IPS DF 6.9 (cell line): ENCODE data around the gene B3GALT6.

Experiments
- DNase-seq: peaks from one replicate; pipeline ENCODE4 v3.0.0-alpha.2; 2013; ENCODE audit warnings: low read depth, low spot score
- H3K27ac ChIP-seq: one replicate; pipeline ENCODE4 v1.5.1; 2013; ENCODE audit warnings: low read length, control low read depth
- H3K27me3 ChIP-seq: 2 replicates; pipeline ENCODE4 v1.6.1; 2013; ENCODE audit warnings: mild to moderate bottlenecking, low read length; ENCODE audit not compliant: control insufficient read depth, insufficient read depth
- H3K36me3 ChIP-seq: 2 replicates; pipeline ENCODE4 v1.6.1; 2013; ENCODE audit warnings: low read length; ENCODE audit not compliant: control insufficient read depth, insufficient read depth
- H3K4me1 ChIP-seq: 2 replicates; pipeline ENCODE4 v1.6.1; 2013; ENCODE audit warnings: low read length; ENCODE audit not compliant: control insufficient read depth, insufficient read depth
- H3K4me3 ChIP-seq: 2 replicates; pipeline ENCODE4 v1.5.1; 2013; ENCODE audit warnings: mild to moderate bottlenecking, low read length
- H3K9me3 ChIP-seq: 2 replicates; pipeline ENCODE4 v1.6.1; 2013; ENCODE audit warnings: low read length, inconsistent platforms; ENCODE audit not compliant: control insufficient read depth, insufficient read depth
- WGBS: extraction: QIAGEN DNeasy Blood & Tissue Kit; methylation state at CpG from one replicate; pipeline ENCODE4 v1.1.7; 2013; ENCODE audit warnings: mixed read lengths, missing lambda C conversion rate; ENCODE audit not compliant: insufficient read length, insufficient coverage; 5-methylcytosine and 5-hydroxymethylcytosine counted together

The B3GALT6 gene

DNA sequence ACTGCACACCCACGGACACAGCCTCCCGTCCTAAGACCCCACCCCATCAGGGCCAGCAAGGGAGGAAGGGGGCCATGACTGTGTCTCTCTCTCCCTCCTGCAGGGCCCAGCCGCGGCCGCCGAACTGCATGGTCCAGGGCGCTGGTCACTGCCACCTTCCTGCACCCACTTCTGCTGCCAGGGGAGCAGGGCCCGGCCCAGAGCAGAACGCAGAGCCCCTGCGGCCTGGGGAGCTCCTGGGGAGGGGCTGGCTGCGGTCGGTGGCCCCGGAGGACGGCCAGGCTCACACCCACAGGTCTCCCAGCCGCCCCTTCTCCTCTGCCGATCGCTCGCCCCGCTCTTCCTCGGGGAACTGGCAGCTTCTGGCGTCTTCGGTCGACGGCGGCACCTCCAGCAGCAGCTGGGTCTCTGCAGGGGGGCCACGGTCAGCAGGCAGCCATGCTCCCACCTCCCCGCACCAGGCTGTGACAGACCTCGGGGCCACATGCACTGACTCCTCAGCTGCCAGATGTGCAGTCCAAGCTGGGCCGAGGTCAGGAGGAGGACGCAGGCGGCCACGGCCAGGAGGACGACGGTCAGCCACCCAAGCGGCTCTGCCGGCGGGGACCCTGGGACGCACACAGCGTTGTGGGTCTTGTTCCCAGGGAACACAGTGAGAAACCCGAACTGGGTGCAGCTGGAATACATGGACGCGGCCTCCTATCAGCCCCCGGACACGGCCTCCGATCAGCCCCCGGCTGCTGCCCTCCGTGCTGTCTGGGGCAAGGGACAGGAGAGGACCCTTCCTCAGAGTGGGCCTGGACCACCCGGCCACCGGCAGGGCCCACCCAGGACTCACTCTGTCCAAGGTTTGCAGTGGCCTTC, 28.2 kb upstream of the B3GALT6 start:
- Histone ChIP-seq H3K4me3 (no peak overlapping the region), H3K36me3 (no peaks in the 10 kb centered on the region; the same call in 1 of the 2 replicates), H3K4me1 (peaks cover 10% of the 10 kb centered on the region), H3K9me3 (no peaks in the 10 kb centered on the region), H3K27ac (no peak overlapping the region), H3K27me3 (no peaks in the 10 kb centered on the region; the same call in 1 of the 2 replicates)
- no peak for DNase-seq
- WGBS, result no CpG with 5 or more reads among the region's 49 CpGs

DNA sequence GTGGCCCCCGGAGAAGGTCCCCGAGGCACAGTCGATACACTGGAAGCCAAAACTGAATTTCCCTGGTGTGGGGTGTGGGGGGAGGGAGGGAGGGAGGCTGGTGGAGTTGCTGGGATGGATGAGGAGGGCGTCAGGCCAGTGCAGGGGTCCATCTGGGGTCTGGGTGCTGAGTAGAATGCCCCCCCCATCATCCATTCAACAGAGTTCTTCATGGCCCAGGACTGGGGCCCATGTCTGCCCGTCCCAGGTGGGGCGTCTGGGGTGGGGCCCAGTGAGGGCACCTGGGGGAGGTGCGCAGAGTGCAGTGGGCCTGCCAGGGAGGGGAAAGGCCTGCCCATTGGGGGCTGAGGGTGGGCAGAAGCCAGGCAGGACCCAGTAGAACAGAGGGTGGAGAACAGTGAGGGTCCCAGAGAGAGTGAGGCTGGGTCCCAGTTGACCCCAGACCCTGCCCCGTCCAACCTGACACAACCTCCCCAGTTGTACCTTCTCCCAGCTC, 27.6 kb upstream of the B3GALT6 start:
- WGBS, result no CpG with 5 or more reads among the region's 8 CpGs
- Histone ChIP-seq H3K4me1 (peaks cover 10% of the 10 kb centered on the region), H3K27ac (no peak overlapping the region), H3K27me3 (no peaks in the 10 kb centered on the region; the same call in 1 of the 2 replicates), H3K9me3 (no peaks in the 10 kb centered on the region), H3K4me3 (no peak overlapping the region), H3K36me3 (no peaks in the 10 kb centered on the region; the same call in 1 of the 2 replicates)
- DNase-seq, result no peak

DNA sequence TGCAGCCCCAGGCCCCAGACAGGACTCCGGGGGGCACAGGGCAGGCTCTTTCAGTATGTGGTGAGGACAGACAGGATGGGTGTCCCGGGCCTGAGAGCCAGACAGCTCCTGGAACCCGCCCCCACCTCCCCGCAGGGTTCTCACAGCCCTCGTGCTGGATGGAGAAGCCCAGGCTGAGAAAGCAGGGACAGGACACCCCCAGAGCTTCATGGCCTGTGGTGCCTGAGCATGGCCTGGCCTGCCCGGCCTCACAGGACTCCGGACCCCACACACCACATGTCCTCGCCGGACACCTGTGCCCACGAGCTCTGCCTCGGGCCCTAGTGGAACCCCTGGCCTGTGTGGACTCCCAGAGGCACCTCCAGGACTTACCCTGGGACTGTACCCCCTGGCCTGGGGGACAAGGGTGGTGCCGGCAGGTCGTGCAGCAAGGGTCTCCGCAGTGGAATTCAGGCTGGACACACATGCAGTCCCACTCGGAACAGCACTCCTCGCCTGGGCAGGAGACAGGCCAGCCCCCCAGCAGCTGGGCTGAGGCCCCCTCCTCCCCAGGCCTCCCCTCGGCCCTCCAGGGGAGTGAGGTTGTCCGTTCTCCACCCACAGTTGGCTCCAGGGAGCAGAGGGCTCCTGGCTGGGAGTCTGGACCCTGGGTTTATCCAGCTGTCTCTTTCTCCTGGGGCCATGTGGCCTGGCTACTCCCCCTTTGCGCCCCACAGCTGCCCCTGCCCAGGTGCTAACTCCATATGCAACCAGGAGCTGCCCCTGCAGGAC, 26.9 kb upstream of the B3GALT6 start:
- no peaks in the 10 kb centered on the region; the same call in 1 of the 2 replicates for H3K27me3 ChIP-seq
- WGBS, result no CpG with 5 or more reads among the region's 19 CpGs
- no peak overlapping the region for H3K4me3 ChIP-seq

DNA sequence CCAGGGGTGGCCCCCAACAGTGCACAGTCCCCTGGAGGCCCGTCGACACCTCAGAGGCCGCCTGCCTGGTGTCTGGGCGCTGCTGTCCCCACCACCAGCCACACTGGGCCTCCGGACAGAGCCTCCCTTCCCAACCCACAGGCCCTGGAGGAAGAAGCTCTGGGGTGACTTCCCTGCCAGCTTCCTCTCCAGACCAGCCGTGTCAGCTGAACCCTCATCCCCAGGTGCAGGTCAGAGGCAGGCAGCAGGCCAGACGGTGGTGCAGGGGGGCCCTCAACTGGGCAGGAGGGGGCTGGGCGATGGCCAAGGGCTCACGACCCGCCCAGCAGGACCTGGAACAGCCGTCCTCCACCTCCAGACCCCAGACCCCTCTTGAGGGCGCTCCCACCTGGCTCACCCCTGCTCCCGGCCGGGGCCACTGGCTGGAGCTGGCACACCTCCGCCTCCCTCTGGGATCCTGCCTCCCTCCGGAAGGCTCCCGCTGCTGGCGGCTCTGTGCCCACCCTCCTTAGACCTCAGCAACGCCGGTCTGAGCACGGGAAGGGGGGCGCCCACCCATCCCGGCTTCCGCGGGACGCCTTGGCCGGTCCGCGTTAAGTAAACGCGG, 26.2 kb upstream of the B3GALT6 start:
- Histone ChIP-seq H3K4me1 (peaks cover 7% of the 10 kb centered on the region), H3K9me3 (no peaks in the 10 kb centered on the region), H3K27me3 (no peaks in the 10 kb centered on the region; the same call in 1 of the 2 replicates), H3K27ac (no peak overlapping the region), H3K36me3 (no peaks in the 10 kb centered on the region; the same call in 1 of the 2 replicates), H3K4me3 (peak overlapping the region; percentile 42; the same call in 1 of the 2 replicates)
- no CpG with 5 or more reads among the region's 31 CpGs for WGBS
- DNase-seq, result no peak

More for the DNA sequence above, 26.9 kb upstream of the B3GALT6 start:
- no peak for DNase-seq
- Histone ChIP-seq H3K27ac (no peak overlapping the region), H3K4me1 (peaks cover 10% of the 10 kb centered on the region), H3K36me3 (no peaks in the 10 kb centered on the region; the same call in 1 of the 2 replicates), H3K9me3 (no peaks in the 10 kb centered on the region)

GRCh38 chr1:1206376-1206965, 25.6 kb upstream of the B3GALT6 start, which contains the start of gene TNFRSF18:
TNFRSF18 (minus strand) TSS chr1:1206592; CDS start chr1:1206571, 21 bp downstream.
- no CpG with 5 or more reads among the region's 49 CpGs for WGBS
- Histone ChIP-seq H3K4me3 (peak within 1 kb of the TSS; percentile 42), H3K27me3 (no peaks in the 10 kb centered on the region; the same call in 1 of the 2 replicates), H3K9me3 (no peaks in the 10 kb centered on the region), H3K27ac (no peak within 1 kb of the TSS), H3K4me1 (peaks cover 7% of the 10 kb centered on the region), H3K36me3 (no peaks in the 10 kb centered on the region; the same call in 1 of the 2 replicates)
- no peak for DNase-seq

GRCh38 chr1:1206966-1207531, 25.0 kb upstream of the B3GALT6 start:
- no CpG with 5 or more reads among the region's 19 CpGs for WGBS
- Histone ChIP-seq H3K4me3 (no peak overlapping the region), H3K9me3 (no peaks in the 10 kb centered on the region), H3K27ac (no peak overlapping the region), H3K4me1 (peaks cover 7% of the 10 kb centered on the region), H3K36me3 (no peaks in the 10 kb centered on the region; the same call in 1 of the 2 replicates), H3K27me3 (no peaks in the 10 kb centered on the region; the same call in 1 of the 2 replicates)
- DNase-seq, result no peak

DNA sequence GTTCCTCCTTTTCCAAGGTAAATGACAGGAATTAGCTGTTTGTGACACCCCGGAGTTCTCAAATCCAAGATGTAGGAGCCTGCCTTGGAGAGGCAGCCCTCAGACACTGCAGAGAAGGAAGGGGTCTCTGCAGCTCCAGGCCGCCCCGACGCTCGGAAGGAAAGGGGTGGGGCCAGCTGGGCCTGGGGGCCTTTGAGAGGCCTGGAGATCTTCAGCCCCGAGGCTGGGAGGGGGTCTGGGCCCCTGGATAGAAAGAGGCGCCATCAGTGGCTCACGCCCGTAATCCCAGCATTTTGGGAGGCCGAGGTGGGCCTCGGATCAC, 24.5 kb upstream of the B3GALT6 start:
- Histone ChIP-seq H3K36me3 (no peaks in the 10 kb centered on the region; the same call in 1 of the 2 replicates), H3K4me3 (no peak overlapping the region), H3K4me1 (peaks cover 7% of the 10 kb centered on the region), H3K27ac (no peak overlapping the region), H3K27me3 (no peaks in the 10 kb centered on the region; the same call in 1 of the 2 replicates), H3K9me3 (no peaks in the 10 kb centered on the region)
- DNase-seq, result no peak
- no CpG with 5 or more reads among the region's 11 CpGs for WGBS

DNA sequence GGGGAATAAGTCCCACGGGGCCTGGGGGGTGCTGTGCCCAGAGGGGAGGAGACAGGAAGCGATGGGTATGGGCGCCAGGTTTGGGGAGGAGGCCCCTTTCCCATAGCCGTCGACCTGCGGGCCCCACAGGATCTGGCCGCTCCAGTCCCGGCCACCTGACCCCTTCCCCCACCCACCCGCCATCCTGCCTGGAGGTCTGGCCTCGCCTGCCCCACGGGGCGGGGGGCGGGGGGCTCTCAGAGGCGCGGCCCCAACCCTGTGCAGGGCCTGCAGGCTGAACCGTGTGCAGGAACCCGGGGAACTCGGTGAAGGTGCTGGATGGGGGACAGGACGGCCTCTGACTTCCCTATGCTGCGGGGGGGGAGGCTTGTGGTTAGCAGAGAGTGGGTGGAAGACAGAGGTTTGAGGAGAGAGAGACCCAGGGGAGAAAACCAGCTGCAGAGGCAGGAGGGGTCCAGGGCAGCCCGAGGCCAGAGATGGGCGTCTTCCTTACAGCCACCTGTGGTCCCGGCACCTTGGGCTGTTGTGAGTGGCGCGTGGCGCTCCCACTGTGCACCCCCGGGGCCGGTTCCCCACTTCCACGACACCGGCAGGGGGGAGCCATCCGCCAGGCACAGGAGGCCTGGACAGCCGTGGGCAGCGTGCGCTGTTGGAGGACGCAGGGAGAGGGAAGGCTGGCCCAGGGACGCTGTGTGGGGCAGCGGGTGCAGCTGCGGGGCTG, 23.2 kb upstream of the B3GALT6 start:
- no peak overlapping the region for H3K27ac ChIP-seq

More for the DNA sequence above, 23.2 kb upstream of the B3GALT6 start:
- peaks cover 7% of the 10 kb centered on the region for H3K4me1 ChIP-seq
- no peak overlapping the region for H3K4me3 ChIP-seq
- no peaks in the 10 kb centered on the region; the same call in 1 of the 2 replicates for H3K36me3 ChIP-seq
- no peaks in the 10 kb centered on the region for H3K9me3 ChIP-seq
- H3K27me3 ChIP-seq, result no peaks in the 10 kb centered on the region; the same call in 1 of the 2 replicates
- WGBS, result no CpG with 5 or more reads among the region's 38 CpGs
- no peak for DNase-seq
